IMR-90 (cell line): ENCODE data around the gene FAM228B. TPM values are rescaled to one million over a fixed set of nuclear protein-coding genes. Genes with fewer than 3 reads are reported as not detected.

Experiments used
- ATAC-seq: fragments of 200-7000 bp; cut with Tn5 transposase; 2 replicates; pipeline ENCODE4 v1.9.1; 2020; ENCODE audit warnings: low read depth, mild to moderate bottlenecking, moderate library complexity
- BruUV-seq: library from RNA; stranded (reverse); fragments of 400-500 nt; replicated peaks from 2 replicates; lab custom pipeline; 2021; lab: Mats Ljungman, UMichigan
- CTCF ChIA-PET: fragments of 300-600 bp; formaldehyde crosslinking; extraction: SDS; loops from one replicate; lab custom pipeline; 2021; ENCODE audit warnings: antibody characterized with exemption; lab: Yijun Ruan, JAX
- POLR2A ChIA-PET: fragments of 300-600 bp; sonication (Branson Sonifier 250); formaldehyde crosslinking; loops from one replicate; lab custom pipeline; 2022; ENCODE audit warnings: antibody characterized with exemption; ENCODE audit not compliant: unreplicated experiment; lab: Charles Lee
- DNase-seq: peaks from one replicate; pipeline ENCODE4 v3.0.0; 2013
- H2AFZ ChIP-seq: replicated peaks from 2 replicates; pipeline ENCODE3; 2013; ENCODE audit warnings: low read length, mild to moderate bottlenecking; ENCODE audit not compliant: poor library complexity
- H2AK5ac ChIP-seq: 2 replicates; pipeline ENCODE4 v1.6.1; 2013; ENCODE audit warnings: low read depth, low read length, inconsistent platforms
- H2AK9ac ChIP-seq: replicated peaks from 2 replicates; pipeline ENCODE3; 2013; ENCODE audit warnings: mild to moderate bottlenecking, low read depth, low read length, moderate library complexity; ENCODE audit not compliant: poor library complexity
- H2BK120ac ChIP-seq: 2 replicates; pipeline ENCODE4 v1.6.1; 2013; ENCODE audit warnings: low read depth, low read length, inconsistent platforms
- H2BK15ac ChIP-seq: 3 replicates; pipeline ENCODE4 v1.6.1; 2013; ENCODE audit warnings: low read depth, low read length, inconsistent platforms
- H2BK20ac ChIP-seq: 2 replicates; pipeline ENCODE4 v1.6.1; 2013; ENCODE audit warnings: low read depth, mild to moderate bottlenecking, inconsistent platforms, low read length, moderate library complexity
- H2BK5ac ChIP-seq: 2 replicates; pipeline ENCODE4 v1.6.1; 2013; ENCODE audit warnings: mild to moderate bottlenecking, low read depth, low read length, inconsistent platforms; ENCODE audit not compliant: poor library complexity, severe bottlenecking
- H3K14ac ChIP-seq: replicated peaks from 2 replicates; pipeline ENCODE4 v1.6.1; 2013; ENCODE audit warnings: low read depth, low read length, inconsistent platforms
- H3K18ac ChIP-seq: 2 replicates; pipeline ENCODE4 v1.6.1; 2013; ENCODE audit warnings: low read depth, low read length, control low read depth
- H3K23ac ChIP-seq: 2 replicates; pipeline ENCODE4 v1.6.1; 2013; ENCODE audit warnings: low read depth, low read length, inconsistent platforms
- H3K27ac ChIP-seq: 2 replicates; pipeline ENCODE4 v1.5.1; 2013; ENCODE audit warnings: mild to moderate bottlenecking, control low read depth, low read length; ENCODE audit not compliant: insufficient read depth
- H3K27me3 ChIP-seq: 2 replicates; pipeline ENCODE4 v1.6.1; 2013; ENCODE audit warnings: low read length; ENCODE audit not compliant: control insufficient read depth, insufficient read depth
- H3K36me3 ChIP-seq: 2 replicates; pipeline ENCODE4 v1.6.1; 2013; ENCODE audit warnings: low read length, mixed read lengths; ENCODE audit not compliant: control insufficient read depth, insufficient read depth
- H3K4ac ChIP-seq: 2 replicates; pipeline ENCODE4 v1.6.1; 2013; ENCODE audit warnings: low read depth, low read length, inconsistent platforms
- H3K4me1 ChIP-seq: 2 replicates; pipeline ENCODE4 v1.6.1; 2013; ENCODE audit warnings: low read length, mixed read lengths; ENCODE audit not compliant: control insufficient read depth, insufficient read depth
- H3K4me2 ChIP-seq: 2 replicates; pipeline ENCODE4 v1.6.1; 2013; ENCODE audit warnings: low read depth, mild to moderate bottlenecking, control low read depth, low read length, moderate library complexity
- H3K4me3 ChIP-seq: 2 replicates; pipeline ENCODE4 v1.5.1; 2013; ENCODE audit warnings: low read depth, mild to moderate bottlenecking, control low read depth, low read length, moderate library complexity; ENCODE audit not compliant: insufficient read depth
- H3K56ac ChIP-seq: 2 replicates; pipeline ENCODE4 v1.6.1; 2013; ENCODE audit warnings: low read length, inconsistent platforms; ENCODE audit not compliant: insufficient read depth; ENCODE audit errors: extremely low read depth
- H3K79me1 ChIP-seq, 2 experiments: 2 replicates each; pipeline ENCODE4 v1.6.1; 2013; ENCODE audit warnings: low read length in 2 of 2, inconsistent platforms in 1 of 2, low read depth in 1 of 2
- H3K9ac ChIP-seq: 2 replicates; pipeline ENCODE4 v1.6.1; 2013; ENCODE audit warnings: low read depth, low read length, control low read depth
- H3K9me1 ChIP-seq: 2 replicates; pipeline ENCODE4 v1.6.1; 2013; ENCODE audit warnings: low read length, inconsistent platforms; ENCODE audit not compliant: insufficient read depth
- H3K9me3 ChIP-seq: 2 replicates; pipeline ENCODE4 v1.6.1; 2013; ENCODE audit warnings: low read length; ENCODE audit not compliant: control insufficient read depth, insufficient read depth
- H4K20me1 ChIP-seq: 2 replicates; pipeline ENCODE4 v1.6.1; 2013; ENCODE audit warnings: low read length, inconsistent platforms; ENCODE audit not compliant: insufficient read depth
- H4K5ac ChIP-seq: 2 replicates; pipeline ENCODE4 v1.6.1; 2013; ENCODE audit warnings: mild to moderate bottlenecking, low read depth, low read length, control low read depth
- H4K8ac ChIP-seq, 2 experiments: 2 replicates each; pipeline ENCODE4 v1.6.1; 2013; ENCODE audit warnings: low read depth in 2 of 2, low read length in 2 of 2, control low read depth in 1 of 2, inconsistent platforms in 1 of 2
- H4K91ac ChIP-seq: 2 replicates; pipeline ENCODE4 v1.6.1; 2013; ENCODE audit warnings: low read depth, low read length, inconsistent platforms; ENCODE audit not compliant: insufficient read depth
- CHD1 ChIP-seq: IDR thresholded peaks from 2 replicates; pipeline ENCODE4 v1.6.1; 2012; ENCODE audit warnings: low read depth, low read length, improper control_type of control experiment
- MAFK ChIP-seq: IDR thresholded peaks from 2 replicates; pipeline ENCODE4 v1.6.1; 2012; ENCODE audit warnings: low read depth, low read length, improper control_type of control experiment
- RAD21 ChIP-seq: IDR thresholded peaks from 2 replicates; pipeline ENCODE4 v1.6.1; 2012; ENCODE audit warnings: low read length, improper control_type of control experiment
- RFX5 ChIP-seq: IDR thresholded peaks from 2 replicates; pipeline ENCODE4 v1.8.0; 2012; ENCODE audit warnings: low read depth, mild to moderate bottlenecking, low read length, moderate library complexity
- WGBS, 2 experiments: methylation state at CpG; one replicate each; pipeline versions ENCODE4 v1.1.5 to v1.1.7; 2013; ENCODE audit warnings: missing lambda C conversion rate in 2 of 2; ENCODE audit not compliant: insufficient read length in 1 of 2; ENCODE audit errors: extremely low coverage in 2 of 2; 5-methylcytosine and 5-hydroxymethylcytosine counted together
- dilution Hi-C: fragments of 300-500 bp; cut with HindIII; formaldehyde crosslinking; loops from one replicate; pipeline ENCODE4 v1.14.3; 2018; ENCODE audit warnings: low sequenced_read_pairs; ENCODE audit not compliant: unreplicated experiment
- in situ Hi-C: fragments of 300-500 bp; cut with MboI; formaldehyde crosslinking; loops from 3 replicates; pipeline ENCODE4 v1.14.3; 2019; ENCODE audit warnings: low sequenced_read_pairs, inconsistent platforms, mixed read lengths
- intact Hi-C: fragments of 100-400 bp; cut with micrococcal nuclease; formaldehyde crosslinking; loops from 2 replicates; pipeline ENCODE4 v1.10.0; 2022
- polyA plus RNA-seq, 3 experiments: library from polyadenylated mRNA; depleted of rRNA; stranded (reverse); fragments of >200 nt; gene quantifications; 2 replicates each; pipeline ENCODE4 v1.2.3, GENCODE V29; 2012; ENCODE audit warnings: low replicate concordance in 1 of 3
- total RNA-seq: library from RNA; depleted of rRNA; stranded (reverse); fragments of >200 nt; gene quantifications from 2 replicates; pipeline ENCODE4 v1.2.3, GENCODE V29; 2012

Gene FAM228B
- total and polyA plus RNA-seq, 2 of the 4 experiments (the other 2 are of a cell fraction) = 2.0 to 2.9 TPM

DNA sequence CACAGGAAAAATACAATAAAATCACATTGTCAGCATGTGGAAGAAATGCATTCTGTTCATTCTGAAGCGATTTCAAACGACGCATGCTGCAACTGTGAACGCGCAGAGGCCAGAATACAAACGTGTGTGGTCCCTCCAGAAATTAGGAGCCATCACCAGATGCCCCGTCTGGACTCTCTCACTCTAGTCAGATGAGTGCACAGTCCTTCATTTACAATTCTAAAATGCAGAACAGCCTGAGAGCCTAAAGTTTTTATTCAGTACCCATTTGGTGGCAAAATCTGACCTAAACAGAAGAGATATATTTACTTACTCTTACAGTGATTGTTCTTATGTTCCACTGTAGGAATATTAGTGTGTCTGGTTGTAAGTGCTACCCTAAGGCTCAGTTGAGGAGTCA is 88.1 kb downstream of the FAM228B start:
- H2BK15ac ChIP-seq = no peak overlapping the region
- H3K9me3 ChIP-seq = no peaks in the 10 kb centered on the region
- no peak overlapping the region for H4K8ac ChIP-seq
- no peak overlapping the region for H3K18ac ChIP-seq
- intact Hi-C loops = no loop called here
- no peaks in the 10 kb centered on the region for H3K27me3 ChIP-seq
- H2AFZ ChIP-seq = no peak overlapping the region
- ChIA-PET CTCF (no interaction called here), POLR2A (no interaction called here)
- no peak overlapping the region for H2BK120ac ChIP-seq
- H2AK9ac ChIP-seq = no peak overlapping the region
- WGBS, 2 experiments = 59% methylated on average over 2 of the region's 7 CpGs; no CpG with 5 or more reads in 1 of the 2 experiments
- H3K4me3 ChIP-seq = no peak overlapping the region
- H3K27ac ChIP-seq = no peak overlapping the region
- no peak overlapping the region for H3K56ac ChIP-seq
- ATAC-seq (no peak), DNase-seq (no peak)
- no peak overlapping the region for H3K14ac ChIP-seq
- no peak overlapping the region for H4K5ac ChIP-seq
- no peak overlapping the region for H4K91ac ChIP-seq
- no peak overlapping the region for H3K23ac ChIP-seq
- no peak overlapping the region for H3K4me2 ChIP-seq
- no TSS peak for BruUV-seq
- no peak overlapping the region for H2BK20ac ChIP-seq
- H3K9ac ChIP-seq = no peak overlapping the region
- in situ Hi-C loops = no loop called here
- no peak overlapping the region for H3K4ac ChIP-seq
- H2AK5ac ChIP-seq = no peak overlapping the region
- no peak for TF ChIP-seq RFX5
- TF ChIP-seq MAFK = no peak
- no peak for TF ChIP-seq CHD1
- TF ChIP-seq RAD21 = no peak
- H2BK5ac ChIP-seq = no peak overlapping the region
- dilution Hi-C loops = no loop called here
- peaks cover 34% of the 10 kb centered on the region for H3K36me3 ChIP-seq
- H3K79me1 ChIP-seq = no peaks in the 10 kb centered on the region
- no peaks in the 10 kb centered on the region for H3K9me1 ChIP-seq
- no peaks in the 10 kb centered on the region for H4K20me1 ChIP-seq
- H3K4me1 ChIP-seq = no peaks in the 10 kb centered on the region
